AG08396 (cell line): ENCODE measurements around the gene ANKIB1.
"Not testable (repeated sequence)": the region's sequence is repeated elsewhere in the genome, so short reads cannot be mapped to it uniquely, and the experiment has no call there.

Experiments used
- DNase-seq: peaks from one replicate; pipeline ENCODE4 v3.0.0; 2012; ENCODE audit warnings: low spot score, mixed read lengths

The ANKIB1 gene

DNA sequence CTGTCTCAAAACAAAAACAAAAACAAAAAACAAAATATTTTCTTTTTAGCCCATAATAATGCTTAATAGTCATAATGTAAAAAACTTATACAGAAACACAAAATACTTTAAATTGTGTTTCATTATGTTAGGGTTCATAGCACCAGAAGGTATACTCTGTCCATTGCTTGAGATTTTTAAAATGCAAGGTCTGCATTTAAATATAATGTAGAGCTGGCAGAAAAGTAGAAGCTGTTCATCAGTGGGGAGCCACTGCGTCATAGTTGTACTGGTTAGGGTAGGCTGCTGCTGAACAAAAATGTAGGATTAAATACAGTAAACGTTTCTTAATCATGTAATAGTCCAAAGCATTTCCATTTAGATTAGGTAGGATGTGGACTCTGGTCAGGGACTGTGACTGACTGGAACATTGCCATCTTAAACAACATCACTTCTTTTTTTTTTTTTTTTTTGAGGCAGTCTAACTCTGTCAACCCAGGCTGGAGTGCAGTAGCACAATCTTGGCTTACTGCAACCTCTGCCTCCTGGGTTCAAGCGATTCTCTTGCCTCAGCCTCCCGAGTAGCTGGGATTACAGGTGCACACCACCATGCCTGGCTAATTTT is 85.2 kb downstream of the ANKIB1 start:
- no peak for DNase-seq

DNA sequence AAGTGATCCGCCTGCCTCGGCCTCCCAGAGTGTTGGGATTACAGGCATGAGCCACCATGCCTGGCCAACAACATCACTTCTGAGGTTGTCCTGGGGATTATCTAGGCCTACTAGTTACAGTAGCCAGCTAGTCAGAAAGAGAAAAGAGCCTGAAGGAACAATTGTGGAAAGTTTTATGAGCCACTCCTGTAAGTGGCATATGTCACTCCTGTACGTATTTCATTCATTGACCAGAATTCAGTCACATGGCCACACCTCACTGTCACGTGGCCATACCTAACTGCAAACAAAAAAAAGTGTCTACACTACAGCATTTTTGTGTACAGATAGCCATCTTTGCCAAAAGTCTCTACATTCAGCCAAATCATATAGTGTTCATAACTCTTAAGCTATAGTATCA is 85.7 kb downstream of the ANKIB1 start:
- no peak for DNase-seq

DNA sequence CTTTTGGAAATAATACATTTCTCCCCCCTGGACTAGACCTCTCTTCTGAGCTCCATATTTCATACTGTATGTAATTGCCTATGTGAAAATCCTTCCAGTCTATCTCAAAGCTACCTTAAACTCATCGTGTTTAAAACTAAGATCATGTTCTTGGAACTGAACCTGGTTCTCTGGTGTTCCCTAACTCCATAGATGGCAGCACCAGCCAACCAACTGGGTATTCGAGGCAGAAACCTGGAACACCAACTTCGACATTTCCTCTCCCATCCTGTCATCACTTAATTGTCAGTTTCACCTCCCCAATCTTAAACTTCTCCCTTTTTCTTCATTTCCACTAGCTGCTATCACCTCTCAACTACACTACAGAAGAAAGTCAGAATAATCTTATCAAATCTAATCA is 87.0 kb downstream of the ANKIB1 start:
- DNase-seq, result no peak

DNA sequence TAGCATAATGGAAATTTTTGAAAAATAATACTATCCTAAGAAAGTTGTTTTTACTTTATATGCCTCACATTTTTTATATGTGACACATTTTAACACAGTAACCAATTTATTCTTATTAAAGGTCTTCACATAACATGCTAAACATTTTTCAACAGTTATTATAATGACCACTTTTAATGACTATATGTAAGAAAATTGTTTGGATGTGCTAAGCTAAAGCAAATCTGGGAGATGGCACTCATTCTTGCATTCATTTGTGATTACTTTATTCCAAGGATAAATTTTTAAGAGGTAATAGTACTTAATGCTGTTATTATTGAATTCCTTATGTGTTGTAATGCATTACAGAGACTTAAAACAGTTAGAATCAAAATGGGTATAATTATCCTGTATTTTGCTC is 88.1 kb downstream of the ANKIB1 start:
- no peak for DNase-seq

DNA sequence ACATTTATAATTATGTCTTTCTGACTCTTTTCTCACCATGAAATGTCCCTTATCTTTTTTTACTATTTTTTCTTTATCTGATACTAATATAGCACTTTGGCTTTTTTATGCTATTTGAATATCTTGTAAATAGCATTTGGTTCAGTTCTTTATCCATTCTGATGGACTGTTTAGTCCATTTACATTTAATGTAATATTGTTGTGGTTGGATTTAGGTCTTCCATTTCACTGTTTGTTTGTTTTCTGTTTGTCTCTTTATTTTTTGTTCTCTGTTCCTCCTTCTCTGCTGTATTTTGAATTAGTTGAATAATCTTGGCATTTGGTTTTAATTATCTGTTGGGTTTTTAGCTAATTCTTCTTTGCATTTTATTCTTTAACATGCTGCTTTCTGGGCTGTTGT is 89.8 kb downstream of the ANKIB1 start:
- DNase-seq, result no peak

DNA sequence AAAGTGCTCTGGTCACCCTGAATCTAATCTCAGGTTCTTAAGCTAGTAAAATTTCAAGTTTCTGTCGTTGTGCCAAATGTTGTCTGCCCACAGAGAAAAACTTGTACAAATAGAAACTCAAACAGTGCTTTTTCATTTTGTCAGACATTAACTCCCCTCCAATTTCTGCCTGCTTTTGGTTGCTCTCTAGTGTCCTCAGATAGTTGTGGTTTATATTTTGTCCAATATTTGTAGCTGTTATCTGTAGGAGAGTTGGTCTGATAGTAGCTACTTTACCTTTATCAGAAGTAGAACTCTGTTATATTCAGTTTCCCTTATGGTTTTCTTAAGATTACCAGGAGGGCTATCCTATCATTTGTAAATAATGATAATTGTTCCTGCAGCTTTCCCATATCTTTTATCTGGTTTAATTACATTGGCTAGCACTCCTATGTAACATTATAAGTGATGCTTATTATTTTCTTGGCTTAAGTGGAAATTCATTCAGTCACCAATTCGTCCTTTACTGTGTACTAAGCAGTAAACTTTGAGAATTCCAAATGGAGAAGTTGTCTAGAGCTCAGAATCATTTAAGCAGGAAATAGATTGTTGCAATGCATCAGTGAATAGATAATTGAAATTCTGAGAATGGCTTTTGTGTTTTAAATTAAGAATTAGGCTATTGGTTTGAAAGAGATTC is 91.0 kb downstream of the ANKIB1 start:
- DNase-seq, result no peak

DNA sequence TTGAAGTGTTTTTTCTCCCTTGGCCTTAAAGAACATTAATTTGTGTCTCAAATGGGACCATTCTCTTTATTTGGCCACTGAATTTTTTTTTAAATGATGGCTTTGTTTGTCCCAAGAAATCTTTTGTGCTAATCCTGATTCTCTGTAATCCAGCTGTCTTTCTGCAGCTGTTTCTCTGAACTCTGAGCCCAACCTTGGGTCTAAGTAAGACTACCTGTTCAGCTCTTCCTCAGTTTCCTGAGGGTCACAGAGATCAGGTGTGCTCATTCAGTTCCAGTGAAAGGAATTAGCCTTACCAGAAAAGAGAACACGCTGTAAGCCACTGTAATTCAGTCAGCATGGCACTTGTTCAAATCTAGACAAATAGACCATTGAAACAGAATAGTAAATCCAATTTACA is 94.2 kb downstream of the ANKIB1 start:
- no peak for DNase-seq

DNA sequence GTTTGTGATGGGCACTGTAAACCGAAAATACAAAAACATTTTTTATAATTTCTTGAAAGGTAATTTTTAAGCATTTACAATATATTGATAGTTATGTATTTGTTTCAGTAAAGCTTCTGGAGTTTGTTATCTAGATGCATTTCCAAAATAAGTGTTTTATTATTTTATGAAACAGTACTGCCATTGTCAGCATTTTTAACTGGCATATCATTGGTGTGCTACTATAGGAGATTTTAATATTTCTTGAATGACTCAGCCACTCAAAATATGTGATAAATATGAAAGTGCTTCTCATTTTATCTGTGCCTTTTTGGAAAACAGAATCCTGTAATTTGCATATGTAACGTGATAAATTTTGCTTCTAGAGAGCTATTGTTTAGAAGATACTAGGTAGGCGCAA is 97.9 kb downstream of the ANKIB1 start:
- no peak for DNase-seq

DNA sequence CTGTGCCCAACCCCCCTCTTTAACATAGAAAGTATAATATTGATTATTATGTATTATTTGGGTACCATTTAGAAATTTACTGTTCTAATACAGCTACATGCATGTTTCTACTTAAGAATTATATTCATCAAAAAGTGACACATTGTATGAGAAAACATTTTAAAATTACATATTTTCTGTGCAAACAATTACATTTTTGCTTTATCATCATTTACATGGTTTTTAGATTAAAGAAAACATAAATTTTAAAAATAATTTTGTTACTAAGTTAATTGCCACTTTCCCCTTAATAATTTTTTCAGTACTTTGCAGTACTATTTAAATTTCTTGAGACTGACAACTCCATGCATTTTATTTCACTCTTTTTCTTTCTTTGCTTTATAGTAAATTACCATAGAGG is 106.2 kb downstream of the ANKIB1 start:
- no peak for DNase-seq

DNA sequence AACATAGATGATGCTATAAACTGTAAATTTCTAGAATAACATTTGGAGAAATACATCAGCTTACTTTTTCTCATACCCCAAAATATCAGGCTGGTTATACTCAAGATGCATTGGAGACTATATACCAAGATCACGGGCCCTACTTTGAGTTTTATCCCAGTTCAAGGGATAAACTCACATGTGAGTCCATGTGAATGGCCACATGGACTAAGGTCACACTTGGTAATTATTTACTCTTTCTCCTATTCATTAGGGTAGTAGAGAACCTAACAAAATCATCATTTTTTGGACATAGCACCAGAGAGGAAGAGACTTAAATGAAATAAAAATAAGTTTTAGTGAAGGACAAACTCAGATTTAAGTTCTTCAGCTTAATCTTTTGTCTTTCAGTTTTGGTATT is 108.4 kb downstream of the ANKIB1 start:
- DNase-seq, result no peak

DNA sequence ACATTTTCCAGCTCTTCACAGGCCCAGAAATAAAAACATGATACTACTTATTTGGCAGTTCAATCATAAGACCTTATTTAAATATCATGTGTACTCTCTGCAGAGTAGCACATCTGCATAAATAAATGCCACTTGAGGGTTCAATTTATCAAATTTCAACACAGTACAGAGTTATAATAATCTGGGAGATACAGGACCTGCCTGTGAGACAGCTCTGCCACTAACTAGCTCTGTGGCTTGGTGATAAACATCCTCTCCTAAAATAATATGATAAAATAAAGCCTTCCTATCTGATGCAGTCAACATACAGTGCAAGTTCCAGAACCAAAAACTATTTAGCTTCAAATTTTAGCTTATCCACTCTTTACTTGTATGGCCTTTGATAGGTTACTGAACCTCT is 110.6 kb downstream of the ANKIB1 start:
- DNase-seq, result no peak

DNA sequence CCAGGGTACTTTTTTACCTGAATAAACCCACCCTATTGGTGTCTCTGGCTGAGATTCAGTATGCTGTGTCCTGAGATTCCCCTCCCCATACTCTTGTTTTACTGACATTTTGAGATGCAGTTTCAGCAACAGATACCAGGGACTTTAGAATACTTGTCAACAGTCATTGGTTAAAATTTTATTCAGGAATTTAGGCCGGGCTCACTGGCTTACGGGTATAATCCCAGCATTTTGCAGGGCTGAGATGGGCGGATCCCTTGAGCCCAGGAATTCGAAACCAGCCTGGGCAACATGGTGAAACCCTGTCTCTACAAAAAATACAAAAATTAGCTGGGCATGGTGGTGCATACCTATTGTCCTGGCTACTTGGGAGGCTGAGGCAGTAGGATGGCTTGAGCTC is 111.5 kb downstream of the ANKIB1 start:
- DNase-seq, result no peak

DNA sequence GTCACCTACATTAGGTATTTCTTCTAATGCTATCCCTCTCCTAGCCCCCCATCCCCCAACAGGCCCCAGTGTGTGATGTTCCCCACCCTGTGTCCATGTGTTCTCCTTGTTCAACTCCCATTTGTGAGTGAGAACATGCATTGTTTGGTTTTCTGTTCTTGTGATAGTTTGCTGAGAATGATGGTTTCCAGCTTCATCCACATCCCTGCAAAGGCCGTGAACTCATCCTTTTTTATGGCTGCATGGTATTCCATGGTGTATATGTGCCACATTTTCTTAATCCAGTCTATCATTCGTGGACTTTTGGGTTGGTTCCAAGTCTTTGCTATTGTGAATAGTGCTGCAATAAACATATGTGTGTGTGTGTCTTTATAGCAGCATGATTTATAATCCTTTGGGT is 113.4 kb downstream of the ANKIB1 start:
- not testable (repeated sequence) for DNase-seq

DNA sequence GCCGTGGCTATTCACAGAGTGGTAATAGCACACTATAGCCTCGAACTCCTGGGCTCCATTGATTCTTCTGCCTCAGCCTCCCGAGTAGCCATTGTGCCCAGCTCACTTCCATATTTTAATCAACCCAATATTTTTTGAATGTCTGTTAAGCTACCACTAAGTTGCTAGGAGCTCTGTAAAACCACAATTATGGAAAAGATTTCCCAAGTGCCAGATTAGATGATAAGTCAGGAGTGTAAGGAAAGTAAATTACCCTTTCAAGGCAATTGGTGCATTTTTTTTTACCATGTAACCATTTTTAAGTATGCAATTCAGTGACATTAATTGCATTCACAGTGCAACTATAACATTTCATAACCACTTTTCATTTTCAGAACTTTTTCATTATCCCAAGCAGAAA is 114.0 kb downstream of the ANKIB1 start:
- DNase-seq, result no peak

DNA sequence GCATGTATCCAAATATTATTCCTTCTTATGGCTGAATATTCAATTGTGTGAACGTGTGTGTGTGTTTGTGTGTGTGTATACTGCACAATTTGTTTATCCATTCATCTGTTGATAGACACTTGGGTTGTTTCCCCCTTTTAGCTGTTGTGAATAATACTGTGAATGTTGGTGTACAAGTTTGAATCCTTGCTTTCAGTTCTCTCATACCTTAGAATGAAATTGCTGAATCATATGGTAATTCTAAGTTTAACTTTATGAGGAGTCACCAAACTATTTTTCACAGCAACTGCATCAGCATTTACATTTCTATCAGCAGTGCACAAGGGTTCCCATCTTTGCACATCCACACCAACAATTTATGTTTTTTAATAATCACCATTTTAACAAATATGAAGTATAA is 114.6 kb downstream of the ANKIB1 start:
- DNase-seq, result no peak

DNA sequence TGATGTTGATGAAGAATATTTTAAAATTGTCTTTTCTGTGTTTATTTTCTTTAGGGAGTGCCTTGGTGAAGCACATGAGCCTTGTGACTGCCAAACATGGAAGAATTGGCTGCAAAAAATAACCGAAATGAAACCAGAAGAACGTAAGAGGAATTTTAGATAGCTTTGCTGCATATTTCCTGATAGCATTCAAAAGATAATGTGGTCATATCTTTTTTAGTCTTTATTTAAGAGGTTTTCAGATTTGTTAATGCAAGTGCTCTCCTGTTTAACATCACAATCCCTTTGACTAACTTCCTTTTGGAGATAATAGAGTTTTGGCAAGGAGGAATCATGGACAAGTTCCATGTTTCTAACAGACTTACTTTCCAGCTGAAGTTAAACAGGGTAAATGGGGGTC is 116.4 kb downstream of the ANKIB1 start:
- no peak for DNase-seq

DNA sequence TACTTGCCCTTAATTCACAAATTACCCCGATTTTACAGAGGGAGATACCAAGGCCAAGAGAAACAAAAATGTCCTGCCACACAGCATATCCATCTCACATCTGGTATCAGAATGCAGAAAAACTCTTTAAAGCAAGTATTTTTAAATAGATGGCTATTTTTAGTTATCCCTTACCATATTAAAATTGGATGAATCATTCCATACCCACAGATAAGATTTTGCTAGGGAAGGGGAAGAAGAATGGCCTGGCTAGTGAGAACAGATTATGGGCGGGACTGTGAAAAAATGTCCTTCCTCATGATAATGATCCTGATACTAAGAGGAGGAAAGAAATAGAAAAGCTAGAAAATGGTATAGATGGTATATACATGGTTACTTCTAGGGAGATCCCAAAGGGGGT is 121.0 kb downstream of the ANKIB1 start:
- DNase-seq, result no peak

DNA sequence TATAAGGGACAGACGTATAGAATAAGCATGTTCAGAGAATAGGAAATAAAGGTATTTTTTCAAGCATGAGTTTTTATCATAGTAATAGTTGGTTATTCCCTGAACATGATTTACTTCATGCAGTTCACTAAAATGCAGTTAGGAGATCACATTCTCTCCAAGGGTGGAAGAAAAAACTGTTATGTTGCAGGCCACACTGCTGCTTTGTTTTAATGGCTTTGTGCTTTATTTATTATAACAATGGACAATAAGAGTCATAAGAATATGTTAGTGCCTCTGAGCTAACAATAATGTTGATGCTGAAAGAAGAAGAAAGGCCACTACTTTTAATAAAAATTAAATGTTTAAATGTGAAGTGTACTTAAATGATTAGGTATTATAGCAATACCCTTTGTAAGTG is 123.0 kb downstream of the ANKIB1 start:
- no peak for DNase-seq

DNA sequence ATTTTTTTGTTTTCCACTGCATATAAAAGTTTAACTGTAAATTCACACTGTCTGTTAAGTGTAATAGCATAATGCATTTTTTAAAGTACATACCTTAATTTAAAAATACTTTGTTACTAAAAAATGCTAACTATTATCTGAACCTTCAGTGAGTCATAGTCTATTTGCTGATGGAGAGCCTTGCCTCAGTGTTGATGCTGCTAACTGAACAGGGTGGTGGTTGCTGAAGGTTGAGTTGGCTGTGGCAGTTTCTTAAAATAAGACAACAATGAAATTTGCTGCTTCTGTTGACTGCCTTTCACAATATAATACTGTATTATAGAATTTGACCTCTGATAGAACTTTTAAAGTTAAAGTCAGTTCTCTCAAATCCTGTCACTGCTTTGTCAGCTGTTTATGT is 129.2 kb downstream of the ANKIB1 start:
- DNase-seq, result no peak

DNA sequence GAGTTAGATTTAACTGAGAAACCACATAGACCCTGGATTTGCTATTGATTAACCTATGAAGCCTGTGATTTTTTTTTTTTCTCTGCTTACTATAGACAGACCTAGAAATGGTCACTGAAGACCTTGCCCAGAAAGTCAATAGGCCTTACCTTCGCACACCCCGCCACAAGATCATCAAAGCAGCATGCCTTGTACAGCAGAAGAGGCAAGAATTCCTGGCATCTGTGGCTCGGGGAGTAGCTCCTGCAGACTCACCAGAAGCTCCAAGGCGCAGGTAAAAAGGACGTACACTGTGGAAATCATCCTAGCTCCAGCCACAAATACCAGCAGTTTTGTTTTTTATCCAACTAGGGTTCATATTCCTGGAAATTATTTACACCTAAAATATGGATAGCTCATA is 145.3 kb downstream of the ANKIB1 start:
- no peak for DNase-seq

DNA sequence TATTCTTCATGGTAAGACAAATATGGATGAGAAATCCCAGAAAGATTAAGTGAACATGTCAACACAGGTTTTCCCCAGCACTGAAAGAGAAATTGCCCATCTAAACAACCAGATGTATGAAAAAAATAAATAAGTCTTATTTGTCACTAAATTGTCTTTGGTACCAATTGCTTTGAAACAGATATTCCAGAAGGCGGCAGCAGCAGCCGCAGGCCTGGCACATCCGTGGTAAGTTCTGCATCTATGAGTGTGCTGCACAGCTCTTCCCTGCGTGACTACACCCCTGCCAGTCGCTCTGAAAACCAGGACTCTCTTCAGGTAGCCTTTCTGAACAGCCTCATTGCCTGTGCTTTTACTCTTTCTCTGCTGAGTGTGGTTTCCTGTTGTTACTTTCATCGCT is 151.8 kb downstream of the ANKIB1 start:
- DNase-seq, result no peak

DNA sequence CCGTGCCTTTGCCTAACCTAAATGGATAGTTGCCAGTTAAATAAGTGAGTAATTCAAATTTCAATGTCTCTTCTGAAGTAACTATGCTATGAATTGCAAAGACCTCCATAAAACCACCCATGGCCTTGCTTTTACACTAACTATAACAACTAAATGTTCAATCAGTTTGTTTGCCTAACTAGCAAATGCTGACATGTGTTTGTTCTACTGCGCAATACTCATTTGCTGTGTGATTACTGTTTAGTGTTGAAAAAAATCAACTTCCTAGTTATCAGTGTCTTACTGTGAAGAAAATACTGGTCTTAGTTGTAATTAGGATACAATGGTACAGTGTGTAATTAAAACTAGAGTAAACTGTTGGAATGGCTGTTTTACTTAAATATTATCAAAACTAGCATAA is 154.2 kb downstream of the ANKIB1 start:
- no peak for DNase-seq

DNA sequence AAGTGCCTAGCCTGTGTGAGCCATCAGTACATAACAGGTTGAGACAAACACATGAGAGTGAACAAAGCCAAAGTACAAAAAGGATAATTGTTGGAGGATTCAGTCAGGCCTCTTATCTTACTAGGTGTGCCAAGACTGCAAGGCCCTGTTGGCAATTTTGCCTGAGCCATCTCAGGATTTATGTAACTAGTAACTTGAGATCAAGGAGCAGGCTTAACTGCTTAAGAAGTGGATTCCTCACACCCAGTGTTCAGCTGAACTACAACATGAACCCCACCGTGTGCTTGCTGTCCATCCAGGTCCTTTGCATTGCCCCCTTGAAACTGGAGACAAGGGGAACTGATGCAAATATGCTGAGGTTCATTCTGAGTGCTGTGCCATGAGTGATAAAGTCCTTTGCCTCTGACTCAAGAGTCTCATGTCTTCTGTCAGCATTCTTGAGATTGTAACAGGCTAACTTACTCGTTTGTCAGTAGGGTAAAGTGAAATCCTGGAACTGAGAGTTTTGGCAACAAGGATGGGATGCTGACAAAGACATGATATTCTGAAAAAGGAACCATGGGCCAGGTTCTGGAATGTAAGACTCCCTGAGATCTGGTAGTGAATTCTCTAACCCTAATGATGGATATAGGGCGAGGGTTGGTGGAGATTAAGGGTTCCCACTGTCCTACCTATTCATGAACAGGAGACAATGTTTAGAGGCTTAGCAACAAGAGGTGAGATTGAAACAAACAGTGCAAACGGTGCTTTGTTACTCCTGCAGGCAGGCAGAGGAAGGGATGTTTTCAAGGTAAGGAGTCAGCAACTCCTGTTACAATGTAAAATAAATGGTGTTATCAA is 157.4 kb downstream of the ANKIB1 start:
- peak; percentile 36 for DNase-seq

DNA sequence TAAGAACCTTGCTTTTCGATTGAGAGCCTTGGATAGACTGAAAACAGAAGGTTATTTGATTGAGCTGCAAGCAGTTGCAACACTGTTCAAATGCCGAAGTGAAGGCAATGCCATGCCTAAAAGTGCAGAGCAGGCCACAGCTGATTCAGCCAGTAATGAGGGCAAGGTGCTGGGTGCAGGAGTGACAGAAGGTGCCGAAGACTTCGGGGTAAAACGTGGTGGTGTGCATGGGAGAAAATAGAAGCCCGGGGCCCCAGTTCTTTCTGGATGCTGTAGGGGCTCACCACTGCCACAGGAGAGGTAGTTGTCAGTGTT is 157.9 kb downstream of the ANKIB1 start:
- no peak for DNase-seq
